Small intestine (tissue), 7 donors: ENCODE results near the gene CCDC88B. TPM values are rescaled to one million over a fixed set of nuclear protein-coding genes. Genes with fewer than 3 reads are reported as not detected.

ENCODE experiments used
- DNase-seq, 2 donors: peaks; one replicate each; pipeline versions ENCODE4 v3.0.0 to v3.0.0-alpha.2; 2013
- FAIRE-seq: peaks from 2 replicates; lab custom pipeline; 2012; peaks lifted over from hg19 to GRCh38; lab: Jason Lieb, UNC
- H3K27ac ChIP-seq, 3 donors: one replicate each; pipeline ENCODE4 v1.5.1; 2013; ENCODE audit warnings: low read length in 2 of 3, mild to moderate bottlenecking in 2 of 3, control low read depth in 1 of 3, inconsistent platforms in 1 of 3, low read depth in 1 of 3, moderate library complexity in 1 of 3
- H3K27me3 ChIP-seq, 3 donors: one replicate each; pipeline ENCODE4 v1.6.1; 2013; ENCODE audit warnings: low read length in 3 of 3, inconsistent platforms in 1 of 3; ENCODE audit not compliant: control insufficient read depth in 3 of 3, insufficient read depth in 3 of 3
- H3K36me3 ChIP-seq, 3 donors: one replicate each; pipeline ENCODE4 v1.6.1; 2013; ENCODE audit warnings: low read length in 3 of 3, inconsistent platforms in 1 of 3, low read depth in 1 of 3, mild to moderate bottlenecking in 1 of 3, moderate library complexity in 1 of 3; ENCODE audit not compliant: control insufficient read depth in 3 of 3, insufficient read depth in 2 of 3
- H3K4me1 ChIP-seq, 3 donors: one replicate each; pipeline ENCODE4 v1.6.1; 2013; ENCODE audit warnings: low read length in 2 of 3, inconsistent platforms in 1 of 3, low read depth in 1 of 3, mild to moderate bottlenecking in 1 of 3, moderate library complexity in 1 of 3; ENCODE audit not compliant: control insufficient read depth in 3 of 3, insufficient read depth in 2 of 3
- H3K4me3 ChIP-seq, 3 donors: one replicate each; pipeline ENCODE4 v1.5.1; 2013; ENCODE audit warnings: low read length in 3 of 3, control low read depth in 1 of 3, inconsistent platforms in 1 of 3, low read depth in 1 of 3, mild to moderate bottlenecking in 1 of 3, moderate library complexity in 1 of 3
- H3K9me3 ChIP-seq, 2 donors: one replicate each; pipeline ENCODE4 v1.6.1; 2013; ENCODE audit warnings: low read depth in 1 of 2, low read length in 1 of 2; ENCODE audit not compliant: control insufficient read depth in 2 of 2, insufficient read depth in 1 of 2
- WGBS, 3 donors: extraction: QIAGEN DNeasy Blood & Tissue Kit; methylation state at CpG; one replicate each; pipeline ENCODE4 v1.1.7; 2013; 5-methylcytosine and 5-hydroxymethylcytosine counted together
- polyA plus RNA-seq, 4 donors: library from polyadenylated mRNA; stranded (reverse) in 3 of 4; unstranded in 1 of 4; fragments of 200-250 nt in 3 of 4; fragments of 120-200 nt in 1 of 4; gene quantifications; one replicate each; pipeline versions ENCODE4 v1.2.1 to v1.2.3, GENCODE V29; 2013
- donor health status: healthy with polysubstance abuse.
- donor health status: control.
- donor health status: control.
- donor health status: Bipolar disorder and iron deficiency.
- donor health status: healthy.

CCDC88B gene
- polyA plus RNA-seq, 4 donors = 13.7 to 363 (median 89.8) TPM

- no peak for FAIRE-seq
- H3K36me3 ChIP-seq = peaks cover 4 to 28% (median 11%) of the 10 kb centered on the region in 3 donors
- WGBS, 3 donors = 35 to 57% (median 43%) methylated on average over 7 to 13 of the region's 13 CpGs
- peak; percentile 59 to 78 for DNase-seq
- peak overlapping the region; percentile 67 to 84 (median 76) for H3K27ac ChIP-seq
- no peaks in the 10 kb centered on the region for H3K9me3 ChIP-seq
- H3K4me3 ChIP-seq = peak overlapping the region in 2 of 3 donors; percentile 62 to 69
- peaks cover 2 to 38% (median 9%) of the 10 kb centered on the region in 3 donors for H3K4me1 ChIP-seq
- H3K27me3 ChIP-seq = no peaks in the 10 kb centered on the region
Measured at GRCh38 chr11:64357904-64358535, 18.0 kb downstream of the CCDC88B start.

- Histone ChIP-seq H3K27me3 (no peaks in the 10 kb centered on the region), H3K4me3 (peak overlapping the region; percentile 55 to 69 (median 62)), H3K9me3 (no peaks in the 10 kb centered on the region), H3K4me1 (peaks cover 2 to 38% (median 9%) of the 10 kb centered on the region in 3 donors), H3K36me3 (peaks cover 6 to 33% (median 14%) of the 10 kb centered on the region in 3 donors), H3K27ac (peak overlapping the region; percentile 67 to 84 (median 76))
- DNase-seq (no peak), FAIRE-seq (no peak)
- WGBS, 3 donors = 5 to 24% (median 22%) methylated on average over 5 to 7 of the region's 7 CpGs
Measured at GRCh38 chr11:64358536-64358906, 18.5 kb downstream of the CCDC88B start.

GRCh38 chr11:64358907-64359711 lies 19.1 kb downstream of the CCDC88B start, which contains the start of gene RPS6KA4:
Gene RPS6KA4 (plus strand): TSS chr11:64359162. CDS start chr11:64359236, 74 bp downstream.
- DNase-seq = peak; percentile 74 to 88
- Histone ChIP-seq H3K27ac (peak within 1 kb of the TSS; percentile 67 to 90 (median 76)), H3K36me3 (peaks cover 6 to 38% (median 15%) of the 10 kb centered on the region in 3 donors), H3K4me3 (peak within 1 kb of the TSS; percentile 55 to 89 (median 69)), H3K27me3 (no peaks in the 10 kb centered on the region), H3K9me3 (no peaks in the 10 kb centered on the region), H3K4me1 (peaks cover 2 to 38% (median 9%) of the 10 kb centered on the region in 3 donors)
- WGBS, 3 donors = 0 to 1% (median 1%) methylated on average over 46 to 70 of the region's 70 CpGs
- FAIRE-seq = no peak

- peak overlapping the region; percentile 55 to 89 (median 69) for H3K4me3 ChIP-seq
- DNase-seq (peak; percentile 42 to 52), FAIRE-seq (no peak)
- H3K27ac ChIP-seq = no peak overlapping the region
- 42 to 48% (median 47%) methylated on average over 38 of the region's 38 CpGs for WGBS, 3 donors
- H3K27me3 ChIP-seq = no peaks in the 10 kb centered on the region
- H3K4me1 ChIP-seq = peaks cover 2 to 38% (median 9%) of the 10 kb centered on the region in 3 donors
- H3K36me3 ChIP-seq = peaks cover 6 to 40% (median 15%) of the 10 kb centered on the region in 3 donors
- H3K9me3 ChIP-seq = no peaks in the 10 kb centered on the region
Measured at GRCh38 chr11:64359712-64360445, 19.9 kb downstream of the CCDC88B start.

GRCh38 chr11:64360448-64360921 lies 20.5 kb downstream of the CCDC88B start:
- H3K4me1 ChIP-seq = peaks cover 2 to 34% (median 9%) of the 10 kb centered on the region in 3 donors
- H3K27ac ChIP-seq = no peak overlapping the region
- H3K4me3 ChIP-seq = no peak overlapping the region
- H3K36me3 ChIP-seq = peaks cover 10 to 46% (median 17%) of the 10 kb centered on the region in 3 donors
- FAIRE-seq (no peak), DNase-seq (no peak)
- WGBS, 3 donors = 73 to 84% (median 75%) methylated on average over 13 of the region's 13 CpGs
- H3K27me3 ChIP-seq = no peaks in the 10 kb centered on the region
- H3K9me3 ChIP-seq = no peaks in the 10 kb centered on the region

- DNase-seq (no peak), FAIRE-seq (no peak)
- Histone ChIP-seq H3K27me3 (no peaks in the 10 kb centered on the region), H3K9me3 (no peaks in the 10 kb centered on the region), H3K27ac (no peak overlapping the region), H3K36me3 (peaks cover 18 to 57% (median 21%) of the 10 kb centered on the region in 3 donors), H3K4me3 (no peak overlapping the region), H3K4me1 (peaks cover 2 to 29% (median 9%) of the 10 kb centered on the region in 3 donors)
- 91 to 94% (median 94%) methylated on average over 14 to 18 of the region's 18 CpGs for WGBS, 3 donors
Measured at GRCh38 chr11:64361659-64362058, 21.7 kb downstream of the CCDC88B start.

- FAIRE-seq (no peak), DNase-seq (no peak)
- Histone ChIP-seq H3K36me3 (peaks cover 20 to 60% (median 21%) of the 10 kb centered on the region in 3 donors), H3K27ac (no peak overlapping the region), H3K27me3 (no peaks in the 10 kb centered on the region), H3K4me3 (no peak overlapping the region), H3K9me3 (no peaks in the 10 kb centered on the region), H3K4me1 (peaks cover 2 to 24% (median 9%) of the 10 kb centered on the region in 3 donors)
- WGBS, 3 donors = 93 to 97% (median 96%) methylated on average over 10 of the region's 10 CpGs
Measured at GRCh38 chr11:64362339-64362738, 22.3 kb downstream of the CCDC88B start.
